ENCODE results near the gene TAPBP.
"Not testable (repeated sequence)": the region's sequence is repeated elsewhere in the genome, so short reads cannot be mapped to it uniquely, and the experiment has no call there.

TAPBP gene

GRCh38 chr6:33296797-33297405, 17.0 kb downstream of the TAPBP start:
- DNase-seq, result no peak

- no peak for DNase-seq
These were observed 18.1 kb downstream of the TAPBP start for GRCh38 chr6:33295621-33296369.

- no peak for DNase-seq
These were observed 19.6 kb downstream of the TAPBP start for GRCh38 chr6:33294086-33294823.

- DNase-seq, result no peak
These were observed 20.7 kb downstream of the TAPBP start for GRCh38 chr6:33292996-33293682.

GRCh38 chr6:33290459-33290858, 23.4 kb downstream of the TAPBP start:
- DNase-seq, result no peak

- DNase-seq, result no peak
These were observed 24.0 kb downstream of the TAPBP start for GRCh38 chr6:33289784-33290315.

GRCh38 chr6:33288921-33289783, 24.7 kb downstream of the TAPBP start, which contains the start of the genes PFDN6 and WDR46:
Gene PFDN6, plus strand, starts transcription at chr6:33289601. Its CDS starts 256 bp downstream, at chr6:33289857.
Gene WDR46, minus strand, starts transcription at chr6:33289239. Its CDS starts 69 bp downstream, at chr6:33289170.
- peak; percentile 89 for DNase-seq

GRCh38 chr6:33288141-33288920, 25.5 kb downstream of the TAPBP start:
- no peak for DNase-seq

- no peak for DNase-seq
These were observed 26.6 kb downstream of the TAPBP start for GRCh38 chr6:33286946-33287914.

- DNase-seq, result not testable (repeated sequence)
These were observed 28.7 kb downstream of the TAPBP start for GRCh38 chr6:33285214-33285613.

GRCh38 chr6:33280539-33280938, 33.3 kb downstream of the TAPBP start:
- no peak for DNase-seq

- peak; percentile 53 for DNase-seq
These were observed 33.8 kb downstream of the TAPBP start for GRCh38 chr6:33279971-33280511.

- no peak for DNase-seq
These were observed 34.6 kb downstream of the TAPBP start for GRCh38 chr6:33279257-33279695.

GRCh38 chr6:33278810-33279209, 35.1 kb downstream of the TAPBP start:
- no peak for DNase-seq

GRCh38 chr6:33278392-33278741, 35.5 kb downstream of the TAPBP start:
- no peak for DNase-seq

GRCh38 chr6:33277663-33278391, 36.1 kb downstream of the TAPBP start:
- DNase-seq, result no peak

- peak; percentile 69 for DNase-seq
These were observed 36.8 kb downstream of the TAPBP start, which contains the start of gene B3GALT4 for GRCh38 chr6:33276864-33277662. Gene B3GALT4, plus strand, starts transcription at chr6:33277123. Its CDS starts 297 bp downstream, at chr6:33277420.

GRCh38 chr6:33276581-33276863, 37.4 kb downstream of the TAPBP start:
- no peak for DNase-seq

Data from fibroblast of skin of scalp (primary cell).